GM21360 (cell line): ENCODE measurements around the gene DSC1.
"Not testable (repeated sequence)": the region's sequence is repeated elsewhere in the genome, so short reads cannot be mapped to it uniquely, and the experiment has no call there.

ENCODE experiments used
- ATAC-seq: cut with Tn5 transposase; IDR thresholded peaks from one replicate; pipeline ENCODE4 v1.9.1; 2021; ENCODE audit warnings: mild to moderate bottlenecking, moderate library complexity; ENCODE audit not compliant: unreplicated experiment

Gene DSC1

DNA sequence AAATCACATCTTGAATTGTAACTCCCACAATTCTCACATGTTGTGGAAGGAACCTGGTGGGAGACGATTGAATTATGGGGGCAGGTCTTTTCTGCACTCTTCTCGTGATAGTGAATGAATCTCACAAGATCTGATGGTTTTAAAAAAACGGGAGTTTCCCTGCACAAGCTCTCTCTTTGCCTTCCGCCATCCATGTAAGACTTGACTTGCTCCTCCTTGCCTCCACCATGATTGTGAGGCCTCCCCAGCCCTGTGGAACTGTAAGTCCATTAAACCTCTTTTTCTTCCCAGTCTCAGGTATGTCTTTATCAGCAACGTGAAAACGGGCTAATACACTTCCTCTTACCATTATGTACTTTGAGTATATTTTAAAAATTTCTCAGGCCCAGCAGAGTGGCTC, 14.7 kb upstream of the DSC1 start:
- not testable (repeated sequence) for ATAC-seq

DNA sequence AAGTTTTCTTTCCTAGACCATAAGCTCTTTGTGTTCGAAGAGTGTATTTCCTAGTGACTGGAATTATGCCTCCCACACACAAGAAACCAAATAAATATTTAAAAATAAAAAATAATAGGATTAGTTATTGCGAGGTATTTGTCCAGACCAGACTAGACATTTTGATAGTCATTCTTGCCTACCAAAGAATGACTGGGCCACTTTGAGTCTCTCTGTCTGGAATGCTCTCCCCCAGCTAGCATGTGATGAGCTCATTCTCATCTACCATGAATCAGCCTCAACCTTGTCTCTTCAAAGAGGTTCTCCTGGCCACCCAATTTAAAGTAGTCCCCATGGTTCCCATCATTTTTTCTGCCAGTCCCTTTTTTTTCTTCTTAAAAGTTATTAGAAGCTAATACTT, 13.9 kb upstream of the DSC1 start:
- no peak for ATAC-seq

DNA sequence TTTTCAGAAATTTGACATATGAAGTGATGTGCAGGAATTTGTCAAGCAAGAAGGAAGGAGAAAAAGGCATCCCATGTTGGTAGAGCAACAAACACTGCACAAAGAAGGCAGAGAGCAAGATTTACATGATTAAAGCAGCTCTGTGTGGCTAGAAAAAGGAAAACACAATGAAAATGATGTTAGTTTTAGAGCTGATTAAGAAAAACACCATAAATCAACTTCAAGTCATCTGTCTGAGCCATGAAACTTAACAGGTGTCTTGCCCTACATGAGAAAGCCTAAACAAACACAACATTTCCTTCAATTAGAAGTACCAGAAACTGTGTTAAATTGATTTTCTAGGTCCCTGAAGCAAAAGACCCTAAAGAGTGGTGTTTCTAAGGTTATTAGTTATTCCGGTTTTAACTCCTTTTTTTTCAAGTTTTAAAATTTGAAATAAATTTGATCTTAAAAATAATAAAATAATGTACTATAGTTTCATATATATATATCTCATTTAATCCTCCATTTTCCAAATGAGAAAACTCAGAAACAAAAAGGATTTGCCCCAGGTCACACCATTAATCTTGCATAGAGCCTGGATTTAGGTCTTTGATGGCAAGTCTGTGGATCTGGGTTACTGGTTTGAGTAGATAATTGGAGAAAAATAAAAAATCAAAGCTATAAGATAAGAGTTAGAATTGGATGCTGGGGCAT, 8.6 kb upstream of the DSC1 start:
- no peak for ATAC-seq

DNA sequence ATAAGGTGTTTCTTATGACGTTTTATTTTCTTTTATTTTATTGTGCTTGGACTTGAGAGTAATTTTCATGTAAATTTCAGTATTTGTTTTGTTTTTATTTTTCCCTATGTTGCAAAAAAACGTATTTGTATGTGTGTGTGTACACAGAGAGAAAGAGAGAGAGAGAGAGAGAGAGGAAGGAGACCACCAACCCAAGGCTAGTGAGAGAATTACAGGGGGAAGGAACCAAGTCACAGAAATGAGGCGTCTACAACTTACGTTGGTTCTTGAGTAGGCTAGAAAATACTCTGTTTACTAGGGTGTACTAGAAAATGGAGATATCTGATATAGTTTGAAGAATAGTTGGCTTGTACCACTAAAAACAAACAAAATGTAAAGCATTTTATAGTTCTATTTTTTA, 7.7 kb upstream of the DSC1 start:
- no peak for ATAC-seq

DNA sequence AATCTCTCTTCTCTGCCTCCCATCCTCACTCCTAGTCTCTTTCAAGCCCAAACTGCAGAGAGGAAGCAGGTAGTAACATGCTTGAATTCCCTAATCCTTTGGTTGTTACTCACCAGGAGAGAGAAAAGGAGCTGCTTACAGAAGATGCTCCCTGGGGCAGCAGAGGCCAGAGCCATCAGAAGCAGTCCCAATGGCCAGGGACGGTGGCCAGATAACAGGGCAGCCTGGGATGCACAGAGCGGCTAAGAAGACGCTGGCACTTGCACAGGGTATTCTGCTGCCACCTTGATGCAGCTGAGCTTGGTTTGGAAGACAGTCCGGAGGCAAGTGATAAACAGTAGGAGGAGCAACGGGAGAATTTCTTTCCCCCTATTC, 250 bp downstream of the DSC1 start:
- no peak for ATAC-seq

DNA sequence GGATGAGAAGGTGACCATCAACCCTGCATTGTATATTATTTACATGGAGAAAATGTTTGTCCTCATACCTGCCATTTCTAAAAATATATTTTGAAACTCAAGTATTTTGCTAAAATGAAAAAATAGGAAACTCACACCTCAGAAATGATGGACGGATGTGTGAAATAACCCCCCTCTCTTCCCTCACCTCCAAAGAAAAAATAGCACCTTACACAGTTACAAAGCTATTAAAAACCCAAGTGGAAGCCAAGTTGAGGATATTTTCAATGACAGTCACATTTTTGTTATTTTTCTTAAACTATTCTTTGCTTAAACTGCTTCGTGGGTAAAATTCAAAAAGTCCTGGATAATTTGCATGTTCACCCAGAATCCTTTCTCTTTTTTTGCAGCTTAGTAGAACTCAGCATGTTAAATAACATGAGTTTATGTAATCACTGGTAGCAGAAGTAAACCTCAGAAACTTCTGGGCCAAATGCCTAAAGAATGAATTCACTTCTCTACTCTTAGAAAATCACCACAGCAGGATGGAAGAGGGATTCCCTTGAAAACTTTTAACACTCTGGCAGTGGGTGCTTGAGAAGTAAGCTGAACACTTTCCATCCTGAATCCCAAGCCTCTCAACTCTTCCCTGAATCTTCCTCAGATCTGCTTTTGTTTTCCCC, 768 bp downstream of the DSC1 start:
- ATAC-seq, result no peak

DNA sequence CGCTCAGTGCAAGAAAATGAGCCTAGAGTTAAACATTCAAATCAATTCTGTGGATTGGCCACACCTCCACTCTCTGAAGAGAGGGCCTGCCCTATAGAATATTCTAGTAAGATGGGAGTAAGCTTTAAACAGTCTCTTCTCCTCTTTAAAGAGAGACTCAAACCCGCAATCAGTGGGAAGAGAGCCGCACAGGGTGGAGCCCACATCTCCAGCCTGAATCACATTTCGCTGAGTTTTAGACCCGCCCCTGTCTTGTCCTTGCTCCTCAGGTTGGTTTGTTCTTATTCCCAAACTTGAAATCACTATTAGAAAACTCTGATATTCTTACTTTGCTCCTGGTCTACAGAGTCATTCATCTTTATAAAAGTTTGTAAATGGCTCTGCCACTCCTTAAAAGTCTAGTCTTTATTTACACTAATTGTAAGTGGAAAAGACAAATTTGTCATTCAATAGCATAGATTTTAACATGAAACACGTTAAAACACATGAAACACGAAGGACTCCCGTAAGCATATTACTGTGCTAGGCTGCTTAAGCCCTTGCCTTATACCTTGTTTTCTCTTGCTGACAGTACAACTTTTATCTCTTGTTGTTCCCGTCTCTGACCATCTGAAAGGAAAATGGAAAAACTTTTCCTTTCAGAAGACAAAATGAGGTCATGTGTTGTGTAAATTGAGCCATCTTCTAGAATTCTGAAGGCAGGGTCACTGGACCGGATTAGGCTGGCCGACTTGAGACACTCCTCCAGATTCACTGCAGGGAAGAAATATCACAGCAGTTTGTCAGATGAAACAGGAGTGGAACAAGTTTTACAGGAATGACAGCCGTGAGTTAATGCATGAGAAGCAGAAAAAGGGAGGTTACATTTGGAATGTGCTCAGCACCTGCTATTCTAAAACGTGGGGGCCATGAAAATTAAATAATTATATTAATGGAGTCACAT, 5.6 kb downstream of the DSC1 start:
- ATAC-seq, result no peak

DNA sequence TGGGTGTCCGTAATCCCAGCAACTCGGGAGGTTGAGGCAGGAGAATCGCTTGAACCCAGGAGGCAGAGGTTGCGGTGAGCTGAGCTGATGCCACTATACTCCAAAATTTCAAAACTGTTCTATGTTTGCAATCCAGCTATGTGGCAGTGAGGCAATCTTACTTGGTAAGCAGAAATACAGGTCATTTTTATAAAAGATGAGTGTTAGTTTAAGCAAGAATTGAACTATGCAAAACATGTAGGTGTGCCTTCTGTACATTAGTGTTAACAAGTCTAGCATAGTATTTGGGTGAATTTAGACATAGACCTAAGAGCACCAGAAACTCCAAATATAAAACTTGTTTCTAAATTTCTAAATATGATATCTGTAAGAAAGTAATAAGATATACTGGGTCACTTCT, 7.2 kb downstream of the DSC1 start:
- no peak for ATAC-seq

DNA sequence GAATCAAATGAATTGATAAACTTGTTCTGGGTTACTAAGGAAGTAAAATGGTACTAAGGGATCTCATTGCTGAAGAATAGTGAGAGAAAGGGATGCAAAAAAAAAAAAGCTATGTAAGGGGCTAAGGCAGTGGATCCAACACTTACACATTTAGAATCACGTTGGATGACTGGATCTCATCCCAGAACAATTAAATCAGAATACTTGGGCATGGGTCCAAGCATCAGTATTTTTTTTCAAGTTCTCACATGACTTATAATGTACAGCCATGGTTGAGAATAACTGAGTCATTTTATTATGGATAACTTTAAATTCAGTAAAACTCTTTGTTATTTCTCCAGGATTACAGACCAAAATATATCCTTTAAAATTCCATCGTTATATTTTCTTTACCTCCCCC, 8.5 kb downstream of the DSC1 start:
- ATAC-seq, result no peak

DNA sequence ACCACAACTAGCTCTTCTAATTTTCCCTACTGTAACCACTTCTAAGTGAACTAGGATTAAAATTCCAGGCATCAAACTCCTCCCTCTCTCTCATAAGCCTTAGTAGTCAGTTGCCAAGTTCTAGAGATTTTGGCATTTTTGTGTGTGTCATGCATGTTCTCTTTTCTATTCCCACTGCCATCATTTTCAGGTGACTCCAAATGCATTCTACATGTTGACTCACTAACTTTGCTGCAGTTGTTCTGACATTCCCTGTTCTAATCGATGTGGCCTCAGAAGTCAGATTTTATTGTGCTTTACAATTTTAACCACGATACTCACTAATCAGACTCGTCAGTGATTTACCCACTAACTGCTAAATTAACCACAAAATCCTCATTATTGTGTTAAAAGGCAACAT, 13.3 kb downstream of the DSC1 start:
- no peak for ATAC-seq

DNA sequence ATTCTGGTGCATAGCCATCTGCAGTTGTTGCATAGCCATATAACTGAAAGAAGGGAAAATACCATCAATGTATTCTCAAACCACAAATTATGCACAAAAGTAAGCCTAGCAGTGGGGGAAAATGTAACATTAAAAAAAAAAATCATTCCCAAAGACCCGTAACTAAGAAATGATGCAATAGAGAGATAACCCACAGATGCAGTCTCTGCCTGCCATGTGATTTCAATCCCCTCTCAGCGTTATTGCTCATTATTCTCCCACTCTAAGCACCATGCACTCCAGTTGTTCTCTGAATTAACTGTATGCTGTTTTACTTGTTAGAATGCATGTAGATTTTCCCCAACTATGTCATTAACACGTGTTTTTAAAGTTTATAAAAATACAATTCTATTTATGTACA, 14.1 kb downstream of the DSC1 start:
- ATAC-seq, result no peak

DNA sequence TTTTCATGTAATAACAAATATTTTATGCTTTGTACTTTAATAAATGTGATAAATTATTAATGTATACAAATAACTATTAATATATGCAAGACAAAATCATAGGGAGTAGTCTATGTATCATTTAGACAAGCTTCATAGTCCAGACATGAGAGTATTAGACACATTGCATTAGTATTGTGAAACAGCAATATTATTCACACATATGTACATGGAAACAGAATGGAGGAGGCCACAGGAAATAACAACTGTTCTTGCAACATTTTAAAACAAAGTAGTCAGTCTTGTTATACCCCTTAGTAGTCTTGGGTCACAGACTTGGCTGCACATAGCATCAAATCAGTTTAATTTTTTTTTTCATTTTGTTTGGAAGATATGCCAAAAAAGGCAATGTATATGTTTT, 15.8 kb downstream of the DSC1 start:
- no peak for ATAC-seq

DNA sequence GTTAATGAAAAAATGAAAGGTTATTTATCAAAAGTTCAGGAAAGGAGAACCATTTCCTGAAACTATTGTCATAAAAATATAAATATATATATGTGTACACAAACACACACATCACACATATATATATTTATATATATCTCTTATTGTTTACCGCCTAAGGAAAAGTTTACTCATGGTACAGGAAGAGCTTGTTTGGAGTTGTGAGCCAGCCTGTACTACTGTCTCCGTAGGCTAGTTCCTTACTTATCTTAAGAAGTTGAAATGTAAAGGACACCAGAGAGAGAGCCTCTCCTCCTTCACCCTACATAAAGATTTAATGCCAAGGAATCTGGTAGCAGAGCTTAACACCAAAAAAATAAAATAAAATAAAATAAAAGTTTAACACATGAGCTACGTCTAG, 19.6 kb downstream of the DSC1 start:
- no peak for ATAC-seq

DNA sequence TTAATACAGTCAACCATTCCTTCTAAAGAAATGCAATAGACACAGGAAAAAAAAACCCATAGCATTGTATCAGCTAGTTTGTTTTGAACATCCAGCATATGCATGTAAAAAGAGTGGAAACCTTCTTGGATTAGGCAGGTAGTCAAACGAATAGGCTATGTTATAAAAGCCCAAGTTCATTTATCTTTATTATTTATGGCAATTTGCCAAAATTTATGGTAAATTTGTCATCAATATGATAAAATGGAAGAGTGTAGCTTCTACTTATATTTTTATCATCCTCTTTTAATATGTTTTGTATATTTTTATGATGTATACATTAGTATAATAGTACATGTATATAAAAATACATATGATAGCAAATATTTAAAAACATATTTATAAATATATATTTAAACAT, 23.9 kb downstream of the DSC1 start:
- ATAC-seq, result no peak

DNA sequence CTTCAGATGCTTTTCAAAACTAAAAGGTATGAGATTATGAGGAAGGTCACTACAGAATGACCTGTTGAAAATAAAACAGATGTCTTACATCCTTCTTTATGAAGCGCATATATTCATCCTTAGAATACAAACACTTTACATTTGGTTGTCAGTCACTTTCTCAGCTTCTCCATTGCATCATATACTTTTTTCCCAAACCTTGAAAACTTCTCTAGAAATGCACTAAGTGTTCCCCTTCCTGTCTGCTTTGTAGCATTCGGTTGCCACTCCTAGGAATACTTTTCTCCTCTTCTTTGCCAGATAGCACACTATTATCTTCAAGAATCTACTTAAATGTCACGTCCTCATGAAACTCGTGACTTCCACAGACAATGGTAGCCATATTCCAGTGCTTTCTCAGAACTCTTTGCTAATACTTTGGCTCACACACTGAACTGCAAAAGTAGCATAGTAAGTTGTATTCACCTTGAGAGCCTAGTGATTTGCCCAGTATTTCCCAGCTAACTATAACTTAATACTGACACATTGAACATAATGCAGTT, 27.6 kb downstream of the DSC1 start:
- no peak for ATAC-seq

DNA sequence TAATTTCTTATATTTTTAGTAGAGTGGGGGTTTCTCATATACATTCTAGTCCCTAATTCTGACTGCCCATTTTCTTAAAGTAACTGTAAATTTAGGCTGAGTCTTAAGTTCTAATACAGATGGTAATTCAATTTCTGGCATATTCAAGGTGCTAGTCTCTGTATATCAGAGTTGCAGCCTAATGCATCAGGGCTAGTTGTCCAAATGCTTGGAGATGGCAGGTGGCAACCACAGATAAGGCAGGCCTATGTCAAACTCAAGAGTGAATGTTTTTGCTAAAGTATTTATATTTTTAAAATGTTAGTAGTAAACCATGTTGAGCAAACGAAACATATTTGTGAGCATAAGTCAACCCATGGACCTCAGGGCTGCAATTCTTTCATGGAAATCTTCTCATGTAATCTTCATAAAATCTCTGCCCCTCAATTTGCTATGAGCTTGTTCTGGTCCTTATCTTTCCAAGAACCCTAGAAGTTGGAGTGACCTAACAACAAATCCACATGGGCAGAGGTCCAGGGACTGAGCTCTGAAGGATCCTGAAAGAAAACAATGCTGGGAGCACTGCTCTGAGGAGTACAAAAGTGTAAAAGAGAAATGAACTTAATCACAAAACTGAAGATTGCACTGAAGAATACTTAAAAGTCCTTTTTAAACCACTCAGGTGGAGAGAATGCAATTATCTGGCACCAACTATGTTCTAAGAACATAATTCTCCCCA, 33.1 kb downstream of the DSC1 start:
- ATAC-seq, result no peak

DNA sequence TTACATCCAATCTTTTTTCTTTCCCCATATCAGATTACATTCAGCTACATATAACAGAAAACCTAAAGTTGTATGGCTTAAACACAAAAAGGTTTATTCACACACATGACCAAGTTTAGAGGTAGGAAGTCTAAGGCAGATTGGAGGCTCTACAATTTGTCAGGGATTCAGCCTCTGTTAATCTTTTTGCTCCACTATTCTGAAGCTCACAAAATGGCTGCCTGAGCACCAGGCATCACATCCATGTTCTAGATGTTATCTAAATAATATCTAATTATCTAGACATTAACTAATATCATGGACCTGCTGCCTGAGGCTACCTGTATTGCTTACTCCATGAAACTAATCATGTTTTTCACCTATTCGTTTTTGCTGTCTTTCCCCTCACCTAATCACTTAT, 36.8 kb downstream of the DSC1 start:
- no peak for ATAC-seq

DNA sequence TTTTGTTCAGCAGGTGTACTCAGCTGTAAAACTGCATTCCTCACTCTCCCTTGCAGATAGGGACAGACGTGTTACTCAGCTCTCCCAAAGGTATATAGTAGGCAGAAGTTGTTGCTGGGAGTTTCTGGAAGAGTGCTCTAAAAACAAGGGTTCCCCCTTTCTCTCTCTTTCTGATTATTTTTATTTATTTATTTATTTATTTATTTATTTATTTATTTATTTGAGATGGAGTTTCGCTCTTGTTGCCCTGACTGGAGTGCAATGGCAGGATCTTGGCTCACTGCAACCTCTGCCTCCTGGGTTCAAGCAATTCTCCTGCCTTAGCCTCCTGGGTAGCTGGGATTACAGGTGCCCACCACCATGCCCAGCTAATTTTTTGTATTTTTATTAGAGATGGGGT, 39.5 kb downstream of the DSC1 start:
- ATAC-seq, result not testable (repeated sequence)

DNA sequence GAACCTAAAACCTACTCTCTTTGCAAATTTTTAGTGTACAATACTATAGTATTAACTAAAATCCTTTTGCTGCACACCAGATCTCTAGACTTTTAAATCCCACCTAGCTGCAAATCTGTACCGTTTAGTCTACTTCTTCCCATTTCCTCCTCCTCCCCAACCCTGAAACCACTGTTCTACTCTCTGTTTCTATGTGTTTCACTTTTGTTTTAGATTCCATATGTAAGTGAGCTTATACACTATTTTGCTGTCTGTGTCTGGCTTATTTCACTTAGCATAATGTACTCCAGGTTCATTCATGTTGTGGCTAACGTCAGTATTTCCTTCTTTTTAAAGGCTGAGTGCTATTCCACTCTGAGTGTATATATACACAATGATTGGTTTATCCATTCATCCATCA, 42.1 kb downstream of the DSC1 start:
- ATAC-seq, result no peak

DNA sequence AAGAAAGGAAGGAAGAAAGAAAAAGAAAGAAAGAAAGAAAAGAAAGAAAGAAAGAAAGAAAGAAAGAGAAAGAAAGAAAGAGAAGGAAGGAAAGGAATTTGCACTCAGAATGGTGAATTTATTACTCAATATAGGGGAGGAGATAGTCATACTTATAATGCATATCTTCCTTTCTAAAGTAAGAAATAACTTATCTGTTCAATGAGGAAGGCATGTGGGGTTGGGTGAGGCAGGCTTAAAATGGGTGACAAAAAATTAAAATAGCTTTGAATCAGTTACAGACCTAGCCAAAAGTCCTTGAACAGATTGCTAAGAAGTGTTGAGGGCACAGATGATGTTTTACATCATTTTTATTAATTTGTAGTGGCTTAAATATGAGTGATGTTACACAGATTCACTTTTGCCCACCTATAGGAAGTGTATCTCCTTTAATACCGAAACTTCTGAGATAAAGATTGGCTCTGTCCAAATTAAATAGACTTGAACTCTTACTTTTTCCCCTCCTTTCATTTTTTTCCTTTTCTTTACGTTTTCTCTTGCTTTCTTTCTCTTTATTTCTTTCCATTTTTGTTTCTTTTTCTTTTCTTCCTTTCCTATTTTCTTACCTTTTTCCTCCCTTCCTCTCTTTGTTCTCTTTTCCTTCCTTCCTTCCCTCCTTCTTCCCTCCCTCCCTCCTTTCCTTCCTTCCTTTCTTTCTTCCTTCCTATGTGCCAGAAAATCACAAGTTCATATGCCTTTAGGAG, 45.6 kb downstream of the DSC1 start:
- ATAC-seq, result no peak
